RWPE1 (cell line): ENCODE results near the gene GPR158.

Experiments used
- CTCF ChIA-PET: fragments of 350-600 bp; sonication (Branson Sonifier 250); formaldehyde crosslinking; extraction: SDS; loops from one replicate; lab custom pipeline; 2021; lab: Yijun Ruan, JAX
- POLR2A ChIA-PET: fragments of 400-600 bp; formaldehyde crosslinking; extraction: SDS; loops from one replicate; lab custom pipeline; 2020; ENCODE audit warnings: antibody characterized with exemption; ENCODE audit not compliant: low non-redundant PET; lab: Yijun Ruan, JAX
- DNase-seq: peaks from one replicate; pipeline ENCODE4 v3.0.0; 2012; ENCODE audit warnings: low spot score
- H3K27ac ChIP-seq: fragments of 450-650 bp; 2 replicates; pipeline ENCODE4 v1.5.1; 2017
- CTCF ChIP-seq: fragments of 450-650 bp; conservative IDR thresholded peaks from 2 replicates; pipeline ENCODE4 v1.5.1; 2017; ENCODE audit warnings: low read depth, mild to moderate bottlenecking

GPR158 gene

GRCh38 chr10:25457552-25457951 lies 282.8 kb downstream of the GPR158 start:
- TF ChIP-seq CTCF = no peak
- no peak overlapping the region for H3K27ac ChIP-seq
- ChIA-PET POLR2A (no interaction called here), CTCF (no interaction called here)
- no peak for DNase-seq

GRCh38 chr10:25465582-25466372 lies 291.0 kb downstream of the GPR158 start:
- CTCF ChIA-PET = interaction anchor here (0.6 kb wide), 1 partner anchor 621 kb away, joined by 3 read pairs; no protein-coding TSS in a partner anchor
- no peak for TF ChIP-seq CTCF
- no peak overlapping the region for H3K27ac ChIP-seq
- POLR2A ChIA-PET = no interaction called here
- DNase-seq = no peak

- no peak for TF ChIP-seq CTCF
- DNase-seq = no peak
- no peak overlapping the region for H3K27ac ChIP-seq
- ChIA-PET POLR2A (no interaction called here), CTCF (no interaction called here)
Measured at GRCh38 chr10:25467881-25468280, 293.1 kb downstream of the GPR158 start.

GRCh38 chr10:25481467-25481866 lies 306.7 kb downstream of the GPR158 start:
- CTCF ChIA-PET = no interaction called here
- no peak for DNase-seq
- no peak overlapping the region for H3K27ac ChIP-seq
- POLR2A ChIA-PET = no interaction called here
- TF ChIP-seq CTCF = no peak

GRCh38 chr10:25483999-25484398 lies 309.2 kb downstream of the GPR158 start:
- CTCF ChIA-PET = no interaction called here
- TF ChIP-seq CTCF = no peak
- DNase-seq = no peak
- no peak overlapping the region for H3K27ac ChIP-seq
- POLR2A ChIA-PET = no interaction called here

- no peak for DNase-seq
- POLR2A ChIA-PET = no interaction called here
- no peak for TF ChIP-seq CTCF
- CTCF ChIA-PET = no interaction called here
- no peak overlapping the region for H3K27ac ChIP-seq
Measured at GRCh38 chr10:25487266-25487665, 312.5 kb downstream of the GPR158 start.
